Brain microvascular endothelial cell (primary cell): Measurements from ENCODE around the gene LRP3.

Source experiments
- DNase-seq: peaks from one replicate; pipeline ENCODE4 v3.0.0-alpha.2; 2020
- H3K27ac ChIP-seq: fragments of 250-450 bp; sonication (Bioruptor Pico); 2 replicates; pipeline ENCODE4 v1.5.1; 2020; ENCODE audit warnings: mild to moderate bottlenecking, moderate library complexity
- H3K27me3 ChIP-seq: fragments of 250-450 bp; sonication (Bioruptor Pico); replicated peaks from 2 replicates; pipeline ENCODE4 v1.5.1; 2020; ENCODE audit warnings: mild to moderate bottlenecking
- H3K36me3 ChIP-seq: fragments of 250-450 bp; sonication (Bioruptor Pico); replicated peaks from 2 replicates; pipeline ENCODE4 v1.5.1; 2020; ENCODE audit warnings: mild to moderate bottlenecking
- H3K4me3 ChIP-seq: 2 replicates; pipeline ENCODE4 v1.5.1; 2011; ENCODE audit warnings: low read depth, mild to moderate bottlenecking, control low read depth, low read length, moderate library complexity
- in situ Hi-C: cut with HindIII; loops from 2 replicates; pipeline ENCODE4 v1.10.0; 2017; ENCODE audit warnings: low sequenced_read_pairs, low pct_ligation_motif_present
- TF ChIP-seq, protein P1 (sequence below): IDR thresholded peaks from 2 replicates; pipeline ENCODE4 v1.5.1; 2011; ENCODE audit warnings: low read depth, mild to moderate bottlenecking, moderate library complexity, low read length, control low read depth, inconsistent platforms; ENCODE audit errors: missing control alignments

The LRP3 gene

GRCh38 chr19:33229962-33230361, 35.8 kb downstream of the LRP3 start:
- Histone ChIP-seq H3K27ac (no peak overlapping the region), H3K36me3 (no peaks in the 10 kb centered on the region), H3K4me3 (no peak overlapping the region), H3K27me3 (peaks cover 27% of the 10 kb centered on the region)
- TF ChIP-seq, protein P1, sequence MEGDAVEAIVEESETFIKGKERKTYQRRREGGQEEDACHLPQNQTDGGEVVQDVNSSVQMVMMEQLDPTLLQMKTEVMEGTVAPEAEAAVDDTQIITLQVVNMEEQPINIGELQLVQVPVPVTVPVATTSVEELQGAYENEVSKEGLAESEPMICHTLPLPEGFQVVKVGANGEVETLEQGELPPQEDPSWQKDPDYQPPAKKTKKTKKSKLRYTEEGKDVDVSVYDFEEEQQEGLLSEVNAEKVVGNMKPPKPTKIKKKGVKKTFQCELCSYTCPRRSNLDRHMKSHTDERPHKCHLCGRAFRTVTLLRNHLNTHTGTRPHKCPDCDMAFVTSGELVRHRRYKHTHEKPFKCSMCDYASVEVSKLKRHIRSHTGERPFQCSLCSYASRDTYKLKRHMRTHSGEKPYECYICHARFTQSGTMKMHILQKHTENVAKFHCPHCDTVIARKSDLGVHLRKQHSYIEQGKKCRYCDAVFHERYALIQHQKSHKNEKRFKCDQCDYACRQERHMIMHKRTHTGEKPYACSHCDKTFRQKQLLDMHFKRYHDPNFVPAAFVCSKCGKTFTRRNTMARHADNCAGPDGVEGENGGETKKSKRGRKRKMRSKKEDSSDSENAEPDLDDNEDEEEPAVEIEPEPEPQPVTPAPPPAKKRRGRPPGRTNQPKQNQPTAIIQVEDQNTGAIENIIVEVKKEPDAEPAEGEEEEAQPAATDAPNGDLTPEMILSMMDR: no peak
- no peak for DNase-seq
- in situ Hi-C loops: no loop called here

- in situ Hi-C loops: no loop called here
- H3K4me3 ChIP-seq: no peak overlapping the region
- H3K27me3 ChIP-seq: peaks cover 14% of the 10 kb centered on the region
- TF ChIP-seq, protein P1: no peak
- no peak overlapping the region for H3K27ac ChIP-seq
- DNase-seq: no peak
- H3K36me3 ChIP-seq: no peaks in the 10 kb centered on the region
Observed at GRCh38 chr19:33231511-33231910, 37.4 kb downstream of the LRP3 start.

- Histone ChIP-seq H3K4me3 (no peak overlapping the region), H3K36me3 (no peaks in the 10 kb centered on the region), H3K27ac (no peak overlapping the region), H3K27me3 (peaks cover 4% of the 10 kb centered on the region)
- in situ Hi-C loops: no loop called here
- TF ChIP-seq, protein P1: no peak
- no peak for DNase-seq
Observed at GRCh38 chr19:33232656-33233055, 38.5 kb downstream of the LRP3 start.

GRCh38 chr19:33233056-33233873, 39.1 kb downstream of the LRP3 start:
- in situ Hi-C loops: no loop called here
- Histone ChIP-seq H3K4me3 (no peak overlapping the region), H3K27ac (no peak overlapping the region), H3K27me3 (peaks cover 2% of the 10 kb centered on the region), H3K36me3 (no peaks in the 10 kb centered on the region)
- no peak for DNase-seq
- TF ChIP-seq, protein P1: no peak

- H3K27ac ChIP-seq: no peak overlapping the region
- no peak overlapping the region for H3K4me3 ChIP-seq
- H3K27me3 ChIP-seq: no peaks in the 10 kb centered on the region
- no peaks in the 10 kb centered on the region for H3K36me3 ChIP-seq
- no peak for DNase-seq
- in situ Hi-C loops: no loop called here
- TF ChIP-seq, protein P1: no peak
Observed at GRCh38 chr19:33234092-33234491, 40.0 kb downstream of the LRP3 start.

DNA sequence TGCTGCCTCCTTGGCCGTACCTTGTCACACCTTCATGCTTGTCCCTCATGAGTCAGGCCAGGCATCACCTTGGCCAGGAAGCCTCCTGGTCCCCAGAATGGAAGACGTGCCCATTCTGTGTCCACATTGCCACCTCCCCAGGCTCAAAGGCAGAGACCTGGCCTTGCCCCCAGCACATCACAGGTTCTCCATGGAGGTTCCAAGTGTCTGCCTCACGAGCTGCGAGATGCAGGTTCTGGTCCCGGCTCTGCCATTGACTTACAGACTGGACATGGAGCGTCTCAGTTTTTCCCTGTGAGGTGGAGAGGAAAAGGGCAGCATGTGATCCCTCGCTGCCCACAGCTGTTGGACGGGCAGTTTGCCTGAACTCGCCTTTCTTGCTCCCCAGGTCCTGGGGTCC, 40.6 kb downstream of the LRP3 start:
- Histone ChIP-seq H3K27ac (no peak overlapping the region), H3K36me3 (no peaks in the 10 kb centered on the region), H3K4me3 (no peak overlapping the region), H3K27me3 (no peaks in the 10 kb centered on the region)
- TF ChIP-seq, protein P1: no peak
- in situ Hi-C loops: no loop called here
- DNase-seq: no peak
